H9 (cell line): Measurements from ENCODE around the gene GGA2. TPM values are rescaled to one million over a fixed set of nuclear protein-coding genes. Genes with fewer than 3 reads are reported as not detected.

Source experiments
- DNase-seq: peaks from one replicate; pipeline ENCODE4 v3.0.0-alpha.2; 2017
- H2AFZ ChIP-seq: one replicate; pipeline ENCODE4 v1.6.1; 2013; ENCODE audit warnings: mild to moderate bottlenecking, low read length, control low read depth, moderate library complexity
- H2AK5ac ChIP-seq: 2 replicates; pipeline ENCODE4 v1.6.1; 2013; ENCODE audit warnings: low read length, control low read depth, mixed read lengths; ENCODE audit not compliant: insufficient read length
- H2BK120ac ChIP-seq: one replicate; pipeline ENCODE4 v1.6.1; 2013; ENCODE audit warnings: low read depth, mild to moderate bottlenecking, low read length, control low read depth, inconsistent platforms; ENCODE audit not compliant: poor library complexity, severe bottlenecking
- H2BK12ac ChIP-seq: 2 replicates; pipeline ENCODE4 v1.6.1; 2013; ENCODE audit warnings: low read length, control low read depth, mixed read lengths, low read depth; ENCODE audit not compliant: insufficient read length
- H2BK15ac ChIP-seq: 2 replicates; pipeline ENCODE4 v1.6.1; 2013; ENCODE audit warnings: low read depth, low read length, control low read depth
- H2BK20ac ChIP-seq: one replicate; pipeline ENCODE4 v1.6.1; 2013; ENCODE audit warnings: low read depth, mild to moderate bottlenecking, low read length, control low read depth, inconsistent platforms; ENCODE audit not compliant: poor library complexity, severe bottlenecking
- H2BK5ac ChIP-seq: 2 replicates; pipeline ENCODE4 v1.6.1; 2013; ENCODE audit warnings: low read length, control low read depth, mixed read lengths; ENCODE audit not compliant: insufficient read length
- H3K14ac ChIP-seq: 2 replicates; pipeline ENCODE4 v1.6.1; 2013; ENCODE audit warnings: low read length, control low read depth; ENCODE audit not compliant: insufficient read depth
- H3K18ac ChIP-seq: 2 replicates; pipeline ENCODE4 v1.6.1; 2013; ENCODE audit warnings: low read depth, mild to moderate bottlenecking, mixed read lengths, low read length, control low read depth; ENCODE audit not compliant: insufficient read length
- H3K23ac ChIP-seq: 2 replicates; pipeline ENCODE4 v1.6.1; 2013; ENCODE audit warnings: low read length, control low read depth, mixed read lengths, low read depth; ENCODE audit not compliant: insufficient read length
- H3K23me2 ChIP-seq: 2 replicates; pipeline ENCODE4 v1.6.1; 2013; ENCODE audit warnings: low read depth, mild to moderate bottlenecking, mixed read lengths, low read length, control low read depth; ENCODE audit not compliant: insufficient read length, poor library complexity, severe bottlenecking
- H3K27ac ChIP-seq: 2 replicates; pipeline ENCODE4 v1.5.1; 2013; ENCODE audit warnings: low read length, control low read depth, mixed read lengths, low read depth; ENCODE audit not compliant: insufficient read length
- H3K27me3 ChIP-seq: 2 replicates; pipeline ENCODE4 v1.6.1; 2013; ENCODE audit warnings: low read length, control low read depth, inconsistent platforms; ENCODE audit not compliant: insufficient read depth
- H3K4ac ChIP-seq: 2 replicates; pipeline ENCODE4 v1.6.1; 2013; ENCODE audit warnings: low read depth, mild to moderate bottlenecking, control low read depth, inconsistent platforms, low read length, moderate library complexity
- H3K4me1 ChIP-seq: 2 replicates; pipeline ENCODE4 v1.6.1; 2013; ENCODE audit warnings: low read length, control low read depth, inconsistent platforms; ENCODE audit not compliant: insufficient read depth
- H3K4me2 ChIP-seq: 2 replicates; pipeline ENCODE4 v1.6.1; 2013; ENCODE audit warnings: low read length, control low read depth, mixed read lengths; ENCODE audit not compliant: insufficient read length, insufficient read depth
- H3K56ac ChIP-seq: 2 replicates; pipeline ENCODE4 v1.6.1; 2013; ENCODE audit warnings: low read depth, mild to moderate bottlenecking, mixed read lengths, low read length, control low read depth; ENCODE audit not compliant: insufficient read length
- H3K79me1 ChIP-seq: 2 replicates; pipeline ENCODE4 v1.6.1; 2013; ENCODE audit warnings: low read depth, mild to moderate bottlenecking, moderate library complexity, low read length, control low read depth, inconsistent platforms; ENCODE audit not compliant: insufficient read depth, poor library complexity, severe bottlenecking
- H3K79me2 ChIP-seq: 2 replicates; pipeline ENCODE4 v1.6.1; 2013; ENCODE audit warnings: low read length, control low read depth, inconsistent platforms; ENCODE audit not compliant: insufficient read depth
- H3K9ac ChIP-seq: 2 replicates; pipeline ENCODE4 v1.6.1; 2013; ENCODE audit warnings: low read length, control low read depth, mixed read lengths; ENCODE audit not compliant: insufficient read length; ENCODE audit errors: extremely low read depth
- H3K9me3 ChIP-seq: one replicate; pipeline ENCODE4 v1.6.1; 2013; ENCODE audit warnings: low read depth, low read length, inconsistent platforms; ENCODE audit not compliant: control insufficient read depth
- H3T11ph ChIP-seq: one replicate; pipeline ENCODE4 v1.6.1; 2013; ENCODE audit warnings: mild to moderate bottlenecking, low read length, control low read depth, inconsistent platforms
- H4K20me1 ChIP-seq: one replicate; pipeline ENCODE4 v1.6.1; 2013; ENCODE audit not compliant: control insufficient read depth, insufficient read length, insufficient read depth
- H4K5ac ChIP-seq: 2 replicates; pipeline ENCODE4 v1.6.1; 2013; ENCODE audit warnings: low read depth, mild to moderate bottlenecking, mixed read lengths, low read length, control low read depth; ENCODE audit not compliant: insufficient read length
- H4K8ac ChIP-seq: replicated peaks from 2 replicates; pipeline ENCODE4 v1.6.1; 2013; ENCODE audit warnings: low read length, control low read depth, mixed read lengths, low read depth; ENCODE audit not compliant: insufficient read length
- H4K91ac ChIP-seq: 2 replicates; pipeline ENCODE4 v1.6.1; 2013; ENCODE audit warnings: low read depth, mild to moderate bottlenecking, moderate library complexity, mixed read lengths, low read length, control low read depth; ENCODE audit not compliant: insufficient read length
- H3K27ac Mint-ChIP-seq, 3 experiments: 2 replicates in 2 of 3; 3 replicates in 1 of 3; pipeline ENCODE4 v1.8.0; 2020 to 2021; ENCODE audit warnings: mixed read lengths in 3 of 3, mild to moderate bottlenecking in 1 of 3, moderate library complexity in 1 of 3
- H3K27me3 Mint-ChIP-seq: 2 replicates; pipeline ENCODE4 v1.8.0; 2021; ENCODE audit warnings: low read depth, mild to moderate bottlenecking, moderate library complexity, mixed read lengths
- H3K36me3 Mint-ChIP-seq, 3 experiments: 2 replicates in 2 of 3; 3 replicates in 1 of 3; pipeline ENCODE4 v1.8.0; 2020 to 2021; ENCODE audit warnings: low read depth in 3 of 3, mixed read lengths in 3 of 3; ENCODE audit not compliant: insufficient read depth in 1 of 3
- H3K4me1 Mint-ChIP-seq, 2 experiments: 2 replicates each; pipeline ENCODE4 v1.8.0; 2020; ENCODE audit warnings: mixed read lengths in 2 of 2
- H3K4me3 Mint-ChIP-seq, 2 experiments: 2 replicates in 1 of 2; 3 replicates in 1 of 2; pipeline ENCODE4 v1.8.0; 2020 to 2021; ENCODE audit warnings: mild to moderate bottlenecking in 2 of 2, mixed read lengths in 2 of 2, moderate library complexity in 1 of 2
- H3K9me3 Mint-ChIP-seq, 2 experiments: 2 replicates in 1 of 2; 3 replicates in 1 of 2; pipeline ENCODE4 v1.8.0; 2020; ENCODE audit warnings: mild to moderate bottlenecking in 2 of 2, mixed read lengths in 2 of 2, moderate library complexity in 1 of 2
- WGBS: extraction: QIAGEN DNeasy Blood & Tissue Kit; methylation state at CpG from one replicate; pipeline ENCODE4 v1.1.7; 2013; ENCODE audit warnings: missing lambda C conversion rate, low lambda C conversion rate, mixed read lengths; ENCODE audit not compliant: insufficient read length; ENCODE audit errors: extremely low coverage; 5-methylcytosine and 5-hydroxymethylcytosine counted together
- total RNA-seq: library from RNA; stranded (reverse); gene quantifications from 2 replicates; pipeline ENCODE4 v1.2.1, GENCODE V29; 2021
- TF ChIP-seq, protein P1 (sequence below): fragments of 200-600 bp; sonication (generic); conservative IDR thresholded peaks from 3 replicates; pipeline ENCODE4 v1.8.0; 2021; ENCODE audit warnings: antibody characterized with exemption, mild to moderate bottlenecking

The GGA2 gene
- total RNA-seq, 1 experiment from 2014 or later = 143 TPM

DNA sequence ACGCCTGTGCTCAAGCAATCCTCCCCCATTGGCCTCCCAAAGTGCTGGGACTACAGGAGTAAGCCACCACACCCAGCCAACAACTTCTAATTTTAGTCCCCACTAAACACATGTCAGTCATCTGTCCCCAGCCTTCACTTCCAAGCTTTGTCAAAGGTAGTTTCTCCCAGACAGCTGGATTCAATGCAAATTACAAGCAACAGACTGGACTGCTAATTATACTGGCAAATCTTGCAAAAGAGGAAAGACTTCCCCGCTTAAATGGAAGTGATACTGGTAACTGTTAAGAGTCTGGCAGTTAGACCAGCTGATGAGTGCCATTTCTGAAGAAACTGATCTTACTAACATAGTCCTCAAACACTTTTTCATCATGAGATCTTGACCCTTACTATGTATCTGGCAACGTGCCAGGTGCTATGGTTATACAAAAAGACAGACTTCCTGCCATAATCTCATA lies 8.2 kb upstream of the GGA2 start:
- H3K27ac Mint-ChIP-seq = no peak overlapping the region; a peak in 1 of 7 replicates

More for the DNA sequence above, 8.2 kb upstream of the GGA2 start:
- no peak overlapping the region for H4K5ac ChIP-seq
- Mint-ChIP-seq H3K9me3 (no peaks in the 10 kb centered on the region; a peak in 1 of 5 replicates), H3K36me3 (peaks cover 18 to 60% (median 39%) of the 10 kb centered on the region in 3 experiments), H3K4me3 (no peak overlapping the region), H3K27me3 (no peaks in the 10 kb centered on the region), H3K4me1 (no peaks in the 10 kb centered on the region)
- H3K79me1 ChIP-seq = no peaks in the 10 kb centered on the region
- H3K14ac ChIP-seq = no peak overlapping the region
- no peak overlapping the region for H3K56ac ChIP-seq
- H2AFZ ChIP-seq = no peak overlapping the region
- no peak overlapping the region for H4K91ac ChIP-seq
- no peaks in the 10 kb centered on the region for H3K79me2 ChIP-seq
- H3K4me1 ChIP-seq = no peaks in the 10 kb centered on the region
- no peak overlapping the region for H3K27ac ChIP-seq
- H2AK5ac ChIP-seq = no peak overlapping the region
- no peak overlapping the region for H3T11ph ChIP-seq
- H3K9ac ChIP-seq = no peak overlapping the region
- no peak for DNase-seq
- WGBS = no CpG with 5 or more reads among the region's 3 CpGs
- no peak overlapping the region for H2BK12ac ChIP-seq
- no peak overlapping the region for H2BK15ac ChIP-seq
- no peak overlapping the region for H3K23ac ChIP-seq
- H4K20me1 ChIP-seq = no peaks in the 10 kb centered on the region
- H3K18ac ChIP-seq = no peak overlapping the region
- no peak overlapping the region for H2BK120ac ChIP-seq
- H3K23me2 ChIP-seq = no peaks in the 10 kb centered on the region
- no peak overlapping the region for H2BK5ac ChIP-seq
- no peak overlapping the region for H2BK20ac ChIP-seq
- H3K4ac ChIP-seq = no peak overlapping the region
- TF ChIP-seq, protein P1, sequence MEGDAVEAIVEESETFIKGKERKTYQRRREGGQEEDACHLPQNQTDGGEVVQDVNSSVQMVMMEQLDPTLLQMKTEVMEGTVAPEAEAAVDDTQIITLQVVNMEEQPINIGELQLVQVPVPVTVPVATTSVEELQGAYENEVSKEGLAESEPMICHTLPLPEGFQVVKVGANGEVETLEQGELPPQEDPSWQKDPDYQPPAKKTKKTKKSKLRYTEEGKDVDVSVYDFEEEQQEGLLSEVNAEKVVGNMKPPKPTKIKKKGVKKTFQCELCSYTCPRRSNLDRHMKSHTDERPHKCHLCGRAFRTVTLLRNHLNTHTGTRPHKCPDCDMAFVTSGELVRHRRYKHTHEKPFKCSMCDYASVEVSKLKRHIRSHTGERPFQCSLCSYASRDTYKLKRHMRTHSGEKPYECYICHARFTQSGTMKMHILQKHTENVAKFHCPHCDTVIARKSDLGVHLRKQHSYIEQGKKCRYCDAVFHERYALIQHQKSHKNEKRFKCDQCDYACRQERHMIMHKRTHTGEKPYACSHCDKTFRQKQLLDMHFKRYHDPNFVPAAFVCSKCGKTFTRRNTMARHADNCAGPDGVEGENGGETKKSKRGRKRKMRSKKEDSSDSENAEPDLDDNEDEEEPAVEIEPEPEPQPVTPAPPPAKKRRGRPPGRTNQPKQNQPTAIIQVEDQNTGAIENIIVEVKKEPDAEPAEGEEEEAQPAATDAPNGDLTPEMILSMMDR = no peak
- no peak overlapping the region for H4K8ac ChIP-seq
- H3K27me3 ChIP-seq = no peaks in the 10 kb centered on the region
- H3K4me2 ChIP-seq = no peak overlapping the region
- H3K9me3 ChIP-seq = no peaks in the 10 kb centered on the region
